IMR-90 (cell line): ENCODE data around the gene TEAD1. TPM values are rescaled to one million over a fixed set of nuclear protein-coding genes. Genes with fewer than 3 reads are reported as not detected.

Experiments used
- ATAC-seq: fragments of 200-7000 bp; cut with Tn5 transposase; 2 replicates; pipeline ENCODE4 v1.9.1; 2020; ENCODE audit warnings: low read depth, mild to moderate bottlenecking, moderate library complexity
- BruUV-seq: library from RNA; stranded (reverse); fragments of 400-500 nt; replicated peaks from 2 replicates; lab custom pipeline; 2021; lab: Mats Ljungman, UMichigan
- CTCF ChIA-PET: fragments of 300-600 bp; formaldehyde crosslinking; extraction: SDS; loops from one replicate; lab custom pipeline; 2021; ENCODE audit warnings: antibody characterized with exemption; lab: Yijun Ruan, JAX
- POLR2A ChIA-PET: fragments of 300-600 bp; sonication (Branson Sonifier 250); formaldehyde crosslinking; loops from one replicate; lab custom pipeline; 2022; ENCODE audit warnings: antibody characterized with exemption; ENCODE audit not compliant: unreplicated experiment; lab: Charles Lee
- DNase-seq: peaks from one replicate; pipeline ENCODE4 v3.0.0; 2013
- H2AFZ ChIP-seq: replicated peaks from 2 replicates; pipeline ENCODE3; 2013; ENCODE audit warnings: low read length, mild to moderate bottlenecking; ENCODE audit not compliant: poor library complexity
- H2AK5ac ChIP-seq: 2 replicates; pipeline ENCODE4 v1.6.1; 2013; ENCODE audit warnings: low read depth, low read length, inconsistent platforms
- H2AK9ac ChIP-seq: replicated peaks from 2 replicates; pipeline ENCODE3; 2013; ENCODE audit warnings: mild to moderate bottlenecking, low read depth, low read length, moderate library complexity; ENCODE audit not compliant: poor library complexity
- H2BK120ac ChIP-seq: 2 replicates; pipeline ENCODE4 v1.6.1; 2013; ENCODE audit warnings: low read depth, low read length, inconsistent platforms
- H2BK15ac ChIP-seq: 3 replicates; pipeline ENCODE4 v1.6.1; 2013; ENCODE audit warnings: low read depth, low read length, inconsistent platforms
- H2BK20ac ChIP-seq: 2 replicates; pipeline ENCODE4 v1.6.1; 2013; ENCODE audit warnings: low read depth, mild to moderate bottlenecking, inconsistent platforms, low read length, moderate library complexity
- H2BK5ac ChIP-seq: 2 replicates; pipeline ENCODE4 v1.6.1; 2013; ENCODE audit warnings: mild to moderate bottlenecking, low read depth, low read length, inconsistent platforms; ENCODE audit not compliant: poor library complexity, severe bottlenecking
- H3K14ac ChIP-seq: replicated peaks from 2 replicates; pipeline ENCODE4 v1.6.1; 2013; ENCODE audit warnings: low read depth, low read length, inconsistent platforms
- H3K18ac ChIP-seq: 2 replicates; pipeline ENCODE4 v1.6.1; 2013; ENCODE audit warnings: low read depth, low read length, control low read depth
- H3K23ac ChIP-seq: 2 replicates; pipeline ENCODE4 v1.6.1; 2013; ENCODE audit warnings: low read depth, low read length, inconsistent platforms
- H3K27ac ChIP-seq: 2 replicates; pipeline ENCODE4 v1.5.1; 2013; ENCODE audit warnings: mild to moderate bottlenecking, control low read depth, low read length; ENCODE audit not compliant: insufficient read depth
- H3K27me3 ChIP-seq: 2 replicates; pipeline ENCODE4 v1.6.1; 2013; ENCODE audit warnings: low read length; ENCODE audit not compliant: control insufficient read depth, insufficient read depth
- H3K36me3 ChIP-seq: 2 replicates; pipeline ENCODE4 v1.6.1; 2013; ENCODE audit warnings: low read length, mixed read lengths; ENCODE audit not compliant: control insufficient read depth, insufficient read depth
- H3K4ac ChIP-seq: 2 replicates; pipeline ENCODE4 v1.6.1; 2013; ENCODE audit warnings: low read depth, low read length, inconsistent platforms
- H3K4me1 ChIP-seq: 2 replicates; pipeline ENCODE4 v1.6.1; 2013; ENCODE audit warnings: low read length, mixed read lengths; ENCODE audit not compliant: control insufficient read depth, insufficient read depth
- H3K4me2 ChIP-seq: 2 replicates; pipeline ENCODE4 v1.6.1; 2013; ENCODE audit warnings: low read depth, mild to moderate bottlenecking, control low read depth, low read length, moderate library complexity
- H3K4me3 ChIP-seq: 2 replicates; pipeline ENCODE4 v1.5.1; 2013; ENCODE audit warnings: low read depth, mild to moderate bottlenecking, control low read depth, low read length, moderate library complexity; ENCODE audit not compliant: insufficient read depth
- H3K56ac ChIP-seq: 2 replicates; pipeline ENCODE4 v1.6.1; 2013; ENCODE audit warnings: low read length, inconsistent platforms; ENCODE audit not compliant: insufficient read depth; ENCODE audit errors: extremely low read depth
- H3K79me1 ChIP-seq, 2 experiments: 2 replicates each; pipeline ENCODE4 v1.6.1; 2013; ENCODE audit warnings: low read length in 2 of 2, inconsistent platforms in 1 of 2, low read depth in 1 of 2
- H3K9ac ChIP-seq: 2 replicates; pipeline ENCODE4 v1.6.1; 2013; ENCODE audit warnings: low read depth, low read length, control low read depth
- H3K9me1 ChIP-seq: 2 replicates; pipeline ENCODE4 v1.6.1; 2013; ENCODE audit warnings: low read length, inconsistent platforms; ENCODE audit not compliant: insufficient read depth
- H3K9me3 ChIP-seq: 2 replicates; pipeline ENCODE4 v1.6.1; 2013; ENCODE audit warnings: low read length; ENCODE audit not compliant: control insufficient read depth, insufficient read depth
- H4K20me1 ChIP-seq: 2 replicates; pipeline ENCODE4 v1.6.1; 2013; ENCODE audit warnings: low read length, inconsistent platforms; ENCODE audit not compliant: insufficient read depth
- H4K5ac ChIP-seq: 2 replicates; pipeline ENCODE4 v1.6.1; 2013; ENCODE audit warnings: mild to moderate bottlenecking, low read depth, low read length, control low read depth
- H4K8ac ChIP-seq, 2 experiments: 2 replicates each; pipeline ENCODE4 v1.6.1; 2013; ENCODE audit warnings: low read depth in 2 of 2, low read length in 2 of 2, control low read depth in 1 of 2, inconsistent platforms in 1 of 2
- H4K91ac ChIP-seq: 2 replicates; pipeline ENCODE4 v1.6.1; 2013; ENCODE audit warnings: low read depth, low read length, inconsistent platforms; ENCODE audit not compliant: insufficient read depth
- CEBPB ChIP-seq: IDR thresholded peaks from 2 replicates; pipeline ENCODE4 v1.6.1; 2012; ENCODE audit warnings: low read depth, low read length, improper control_type of control experiment
- FOS ChIP-seq: fragments of 150-350 bp; IDR thresholded peaks from 2 replicates; pipeline ENCODE4 v1.6.1; 2016; ENCODE audit warnings: low read depth, low read length
- MAZ ChIP-seq: IDR thresholded peaks from 2 replicates; pipeline ENCODE4 v1.6.1; 2012; ENCODE audit warnings: low read depth, mild to moderate bottlenecking, low read length, improper control_type of control experiment, moderate library complexity, borderline replicate concordance
- RAD21 ChIP-seq: IDR thresholded peaks from 2 replicates; pipeline ENCODE4 v1.6.1; 2012; ENCODE audit warnings: low read length, improper control_type of control experiment
- RCOR1 ChIP-seq: IDR thresholded peaks from 2 replicates; pipeline ENCODE4 v1.6.1; 2012; ENCODE audit warnings: mild to moderate bottlenecking, low read length, improper control_type of control experiment; ENCODE audit not compliant: insufficient replicate concordance
- USF2 ChIP-seq: fragments of 150-350 bp; IDR thresholded peaks from 2 replicates; pipeline ENCODE4 v1.6.1; 2017; ENCODE audit warnings: mild to moderate bottlenecking, antibody characterized with exemption, low read length, low read depth
- WGBS, 2 experiments: methylation state at CpG; one replicate each; pipeline versions ENCODE4 v1.1.5 to v1.1.7; 2013; ENCODE audit warnings: missing lambda C conversion rate in 2 of 2; ENCODE audit not compliant: insufficient read length in 1 of 2; ENCODE audit errors: extremely low coverage in 2 of 2; 5-methylcytosine and 5-hydroxymethylcytosine counted together
- dilution Hi-C: fragments of 300-500 bp; cut with HindIII; formaldehyde crosslinking; loops from one replicate; pipeline ENCODE4 v1.14.3; 2018; ENCODE audit warnings: low sequenced_read_pairs; ENCODE audit not compliant: unreplicated experiment
- in situ Hi-C: fragments of 300-500 bp; cut with MboI; formaldehyde crosslinking; loops from 3 replicates; pipeline ENCODE4 v1.14.3; 2019; ENCODE audit warnings: low sequenced_read_pairs, inconsistent platforms, mixed read lengths
- intact Hi-C: fragments of 100-400 bp; cut with micrococcal nuclease; formaldehyde crosslinking; loops from 2 replicates; pipeline ENCODE4 v1.10.0; 2022
- polyA plus RNA-seq, 3 experiments: library from polyadenylated mRNA; depleted of rRNA; stranded (reverse); fragments of >200 nt; gene quantifications; 2 replicates each; pipeline ENCODE4 v1.2.3, GENCODE V29; 2012; ENCODE audit warnings: low replicate concordance in 1 of 3
- total RNA-seq: library from RNA; depleted of rRNA; stranded (reverse); fragments of >200 nt; gene quantifications from 2 replicates; pipeline ENCODE4 v1.2.3, GENCODE V29; 2012

TEAD1 gene
- total and polyA plus RNA-seq, 2 of the 4 experiments (the other 2 are of a cell fraction), result 51.8 to 69.2 TPM

- Histone ChIP-seq H3K36me3 (peaks cover 6% of the 10 kb centered on the region), H3K4ac (no peak overlapping the region), H2BK15ac (no peak overlapping the region), H3K14ac (no peak overlapping the region; the same call in 1 of the 2 replicates), H3K27ac (no peak overlapping the region), H4K8ac (no peak overlapping the region), H2AK9ac (no peak overlapping the region), H2BK20ac (no peak overlapping the region), H3K4me3 (no peak overlapping the region), H3K9ac (no peak overlapping the region), H3K27me3 (no peaks in the 10 kb centered on the region), H4K5ac (no peak overlapping the region), H2BK5ac (no peak overlapping the region), H3K56ac (no peak overlapping the region), H4K91ac (no peak overlapping the region), H2AK5ac (no peak overlapping the region), H3K4me1 (peaks cover 41% of the 10 kb centered on the region), H3K23ac (no peak overlapping the region), H3K9me3 (no peaks in the 10 kb centered on the region), H2AFZ (no peak overlapping the region), H4K20me1 (peaks cover 95% of the 10 kb centered on the region), H2BK120ac (no peak overlapping the region), H3K79me1 (peaks cover 44 to 90% of the 10 kb centered on the region in 2 experiments), H3K18ac (no peak overlapping the region), H3K9me1 (peaks cover 55% of the 10 kb centered on the region), H3K4me2 (no peak overlapping the region)
- POLR2A ChIA-PET, result no interaction called here
- no TSS peak for BruUV-seq
- DNase-seq (no peak), ATAC-seq (no peak)
- CTCF ChIA-PET, result no interaction called here
- TF ChIP-seq RCOR1 (no peak), MAZ (no peak), USF2 (no peak), RAD21 (no peak), CEBPB (no peak), FOS (peak; percentile 30; the same call in 1 of the 2 replicates)
- no CpG with 5 or more reads among the region's 2 CpGs for WGBS, 2 experiments
- in situ Hi-C loops (no loop called here), intact Hi-C loops (loop anchor here (5.0 to 10.0 kb wide), 2 partner anchors 81 to 439 kb away; no protein-coding TSS in a partner anchor), dilution Hi-C loops (no loop called here)
These were observed 99.4 kb downstream of the TEAD1 start for GRCh38 chr11:12773591-12773990.
